Mesothelial cell of epicardium (in vitro differentiated cells): ENCODE data around the gene PAPLN. TPM values are rescaled to one million over a fixed set of nuclear protein-coding genes. Genes with fewer than 3 reads are reported as not detected.

Experiments
- DNase-seq, 2 experiments: peaks; one replicate each; pipeline ENCODE4 v3.0.0; 2021; ENCODE audit warnings: low spot score in 2 of 2; ENCODE audit not compliant: unreplicated experiment in 2 of 2
- H3K27ac Mint-ChIP-seq: 2 replicates; pipeline ENCODE4 v1.8.0; 2021; ENCODE audit warnings: mixed read lengths
- H3K27me3 Mint-ChIP-seq: 2 replicates; pipeline ENCODE4 v1.8.0; 2021; ENCODE audit warnings: low read depth, mixed read lengths
- H3K36me3 Mint-ChIP-seq: 2 replicates; pipeline ENCODE4 v1.8.0; 2021; ENCODE audit warnings: mixed read lengths
- H3K4me1 Mint-ChIP-seq: 2 replicates; pipeline ENCODE4 v1.8.0; 2021; ENCODE audit warnings: mixed read lengths
- H3K4me3 Mint-ChIP-seq: 2 replicates; pipeline ENCODE4 v1.8.0; 2021; ENCODE audit warnings: mild to moderate bottlenecking, moderate library complexity, mixed read lengths
- H3K9me3 Mint-ChIP-seq: 2 replicates; pipeline ENCODE4 v1.8.0; 2021; ENCODE audit warnings: mixed read lengths
- total RNA-seq: library from RNA; stranded (reverse); gene quantifications from 3 replicates; pipeline ENCODE4 v1.2.1, GENCODE V29; 2021
- TF ChIP-seq, protein P1 (sequence below): fragments of 200-600 bp; sonication (generic); IDR thresholded peaks from one replicate; pipeline ENCODE4 v1.5.0; 2021; ENCODE audit warnings: antibody characterized with exemption; ENCODE audit not compliant: unreplicated experiment

Gene PAPLN
- total RNA-seq, 1 donor from 2014 or later = 10.6 TPM

DNA sequence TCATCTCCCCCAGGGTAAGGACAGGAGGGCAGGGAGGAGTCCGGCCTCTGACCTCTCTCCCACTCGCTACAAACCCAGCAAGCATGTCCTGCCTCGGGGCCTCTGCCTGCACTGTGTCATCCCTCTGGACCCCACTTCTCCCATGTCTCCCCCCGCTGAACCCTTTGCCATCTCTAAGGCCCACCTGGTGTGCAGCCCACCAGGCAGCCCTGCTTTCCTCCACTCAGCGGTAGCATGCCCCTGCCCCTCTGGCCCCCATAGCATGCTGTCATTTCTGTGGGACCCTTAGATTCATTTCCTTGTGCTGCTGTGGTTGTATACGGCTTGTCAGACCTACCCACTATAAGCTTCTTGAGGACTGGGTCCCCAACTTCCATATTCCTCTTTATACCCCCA, 17.7 kb downstream of the PAPLN start:
- DNase-seq = no peak
- Mint-ChIP-seq H3K4me1 (no peaks in the 10 kb centered on the region), H3K4me3 (no peak overlapping the region), H3K27me3 (no peaks in the 10 kb centered on the region), H3K36me3 (no peaks in the 10 kb centered on the region), H3K9me3 (no peaks in the 10 kb centered on the region), H3K27ac (no peak overlapping the region)
- TF ChIP-seq, protein P1, sequence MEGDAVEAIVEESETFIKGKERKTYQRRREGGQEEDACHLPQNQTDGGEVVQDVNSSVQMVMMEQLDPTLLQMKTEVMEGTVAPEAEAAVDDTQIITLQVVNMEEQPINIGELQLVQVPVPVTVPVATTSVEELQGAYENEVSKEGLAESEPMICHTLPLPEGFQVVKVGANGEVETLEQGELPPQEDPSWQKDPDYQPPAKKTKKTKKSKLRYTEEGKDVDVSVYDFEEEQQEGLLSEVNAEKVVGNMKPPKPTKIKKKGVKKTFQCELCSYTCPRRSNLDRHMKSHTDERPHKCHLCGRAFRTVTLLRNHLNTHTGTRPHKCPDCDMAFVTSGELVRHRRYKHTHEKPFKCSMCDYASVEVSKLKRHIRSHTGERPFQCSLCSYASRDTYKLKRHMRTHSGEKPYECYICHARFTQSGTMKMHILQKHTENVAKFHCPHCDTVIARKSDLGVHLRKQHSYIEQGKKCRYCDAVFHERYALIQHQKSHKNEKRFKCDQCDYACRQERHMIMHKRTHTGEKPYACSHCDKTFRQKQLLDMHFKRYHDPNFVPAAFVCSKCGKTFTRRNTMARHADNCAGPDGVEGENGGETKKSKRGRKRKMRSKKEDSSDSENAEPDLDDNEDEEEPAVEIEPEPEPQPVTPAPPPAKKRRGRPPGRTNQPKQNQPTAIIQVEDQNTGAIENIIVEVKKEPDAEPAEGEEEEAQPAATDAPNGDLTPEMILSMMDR = no peak

DNA sequence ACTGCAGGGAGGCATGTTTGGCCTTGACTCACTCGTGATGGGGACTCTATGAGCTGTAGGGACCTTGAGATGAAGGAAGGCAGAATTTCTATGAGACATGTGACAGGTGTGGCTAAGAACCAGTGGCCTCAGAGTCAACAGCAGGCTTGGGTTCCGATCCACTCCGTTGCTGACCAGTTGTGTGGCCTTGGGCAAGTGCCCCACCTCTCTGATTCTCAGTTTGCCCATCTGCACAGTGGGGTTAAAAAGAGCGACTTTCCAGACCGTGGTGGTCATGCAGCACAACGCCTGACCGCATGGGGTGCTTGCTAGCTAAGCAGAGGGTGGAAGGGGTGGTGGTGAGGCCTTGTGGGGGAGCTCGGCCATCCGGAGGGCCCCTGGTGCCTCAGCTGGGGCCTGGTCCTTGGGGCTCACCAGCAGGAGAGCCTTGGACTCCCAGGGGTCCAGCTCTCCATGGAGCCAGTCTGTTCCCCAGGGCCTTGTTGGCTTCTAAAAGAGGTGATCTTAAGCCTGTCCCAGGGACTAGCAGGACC, 18.5 kb downstream of the PAPLN start:
- Mint-ChIP-seq H3K4me1 (no peaks in the 10 kb centered on the region), H3K4me3 (no peak overlapping the region), H3K27me3 (no peaks in the 10 kb centered on the region), H3K27ac (peak overlapping the region; percentile 62), H3K36me3 (no peaks in the 10 kb centered on the region), H3K9me3 (no peaks in the 10 kb centered on the region)
- TF ChIP-seq, protein P1 = no peak
- DNase-seq = no peak

DNA sequence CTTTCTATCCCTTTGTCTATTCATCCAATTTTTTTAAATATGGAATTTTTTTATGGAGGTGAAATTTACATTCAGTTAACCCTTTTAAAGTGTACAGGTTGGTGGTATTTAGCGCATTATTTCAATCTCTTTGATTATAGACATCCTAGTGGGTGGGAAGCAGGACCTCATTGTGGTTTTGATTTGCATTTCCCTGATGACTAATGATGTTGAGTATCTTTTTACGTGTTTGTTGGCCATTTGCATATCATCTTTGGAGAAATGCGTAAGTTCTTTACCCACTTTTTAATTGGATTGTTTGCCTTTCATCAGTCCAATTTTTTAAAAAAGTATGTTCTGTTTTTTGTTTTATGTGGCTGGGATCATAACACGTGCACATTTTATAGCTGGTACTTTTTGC, 20.8 kb downstream of the PAPLN start:
- TF ChIP-seq, protein P1 = no peak
- no peak for DNase-seq
- no peaks in the 10 kb centered on the region for H3K4me1 Mint-ChIP-seq

DNA sequence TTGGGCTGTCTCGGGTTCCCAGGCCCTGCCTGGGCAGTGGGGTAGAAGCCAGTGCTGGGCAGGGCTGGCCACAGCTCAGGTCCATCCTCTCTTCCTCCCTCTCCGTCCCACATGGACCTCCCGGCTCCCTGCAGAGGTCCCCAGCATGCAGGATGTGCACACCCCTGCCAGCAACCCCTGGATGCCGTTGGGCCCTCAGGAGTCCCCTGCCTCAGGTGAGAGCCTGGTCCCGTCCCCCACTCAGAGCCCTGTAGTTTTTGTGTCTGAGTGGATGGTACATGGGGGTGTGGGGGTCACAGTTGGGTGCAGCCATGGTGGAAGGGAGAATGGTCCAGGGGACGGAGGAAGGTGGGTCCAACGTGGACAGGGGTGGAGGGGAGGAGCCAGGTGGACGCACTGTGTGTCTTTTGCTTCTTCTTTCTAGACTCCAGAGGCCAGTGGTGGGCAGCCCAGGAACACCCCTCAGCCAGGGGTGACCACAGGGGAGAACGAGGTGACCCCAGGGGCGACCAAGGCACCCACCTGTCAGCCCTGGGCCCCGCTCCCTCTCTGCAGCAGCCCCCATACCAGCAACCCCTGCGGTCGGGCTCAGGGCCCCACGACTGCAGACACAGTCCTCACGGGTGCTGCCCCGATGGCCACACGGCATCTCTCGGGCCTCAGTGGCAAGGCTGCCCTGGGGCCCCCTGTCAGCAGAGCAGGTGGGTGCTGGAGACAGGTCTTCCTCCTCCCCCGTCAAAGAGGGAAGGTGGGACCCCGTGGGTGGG, 21.7 kb downstream of the PAPLN start:
- no peak overlapping the region for H3K27ac Mint-ChIP-seq
- H3K27me3 Mint-ChIP-seq = no peaks in the 10 kb centered on the region
- no peak overlapping the region for H3K4me3 Mint-ChIP-seq
- DNase-seq = no peak
- TF ChIP-seq, protein P1 = no peak
- no peaks in the 10 kb centered on the region for H3K9me3 Mint-ChIP-seq
- H3K36me3 Mint-ChIP-seq = no peaks in the 10 kb centered on the region
- H3K4me1 Mint-ChIP-seq = no peaks in the 10 kb centered on the region

More for the DNA sequence above, 20.8 kb downstream of the PAPLN start:
- H3K27me3 Mint-ChIP-seq = no peaks in the 10 kb centered on the region
- H3K4me3 Mint-ChIP-seq = no peak overlapping the region
- H3K27ac Mint-ChIP-seq = no peak overlapping the region
- no peaks in the 10 kb centered on the region for H3K36me3 Mint-ChIP-seq
- H3K9me3 Mint-ChIP-seq = no peaks in the 10 kb centered on the region

DNA sequence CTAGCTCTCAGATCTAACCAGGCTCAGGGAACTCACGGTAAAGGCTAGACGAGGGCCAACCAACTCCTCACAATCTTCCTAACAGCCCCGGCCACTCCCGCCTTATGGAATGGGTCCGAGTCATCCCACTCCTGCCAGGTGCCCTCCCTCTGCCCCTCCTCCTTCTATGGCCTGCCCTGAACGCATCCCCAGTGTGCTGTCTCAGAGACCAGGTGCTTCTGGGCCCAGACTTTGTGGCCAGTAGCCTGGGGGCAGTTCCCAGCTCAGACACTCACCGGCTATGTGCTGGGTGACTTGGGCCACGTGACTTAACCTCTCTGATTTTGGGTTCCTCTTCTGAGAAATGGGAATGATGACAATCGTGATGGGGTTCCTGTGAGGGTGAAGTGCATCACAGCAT, 22.5 kb downstream of the PAPLN start:
- Mint-ChIP-seq H3K9me3 (no peaks in the 10 kb centered on the region), H3K36me3 (no peaks in the 10 kb centered on the region), H3K4me3 (no peak overlapping the region), H3K27ac (no peak overlapping the region), H3K27me3 (no peaks in the 10 kb centered on the region), H3K4me1 (no peaks in the 10 kb centered on the region)
- TF ChIP-seq, protein P1 = no peak
- no peak for DNase-seq
